HCT116 (cell line): ENCODE measurements around the gene STX10. TPM values are rescaled to one million over a fixed set of nuclear protein-coding genes. Genes with fewer than 3 reads are reported as not detected.

Source experiments
- ATAC-seq: fragments of 200-7000 bp; cut with Tn5 transposase; 2 replicates; pipeline ENCODE4 v1.9.1; 2020; ENCODE audit warnings: mild to moderate bottlenecking, moderate library complexity
- BruUV-seq: library from RNA; stranded (reverse); fragments of 400-500 nt; replicated peaks from 2 replicates; lab custom pipeline; 2021; lab: Mats Ljungman, UMichigan
- CTCF ChIA-PET: fragments of 300-600 bp; sonication (Branson Sonifier 250); formaldehyde crosslinking; loops from one replicate; lab custom pipeline; 2021; ENCODE audit warnings: antibody characterized with exemption; lab: Charles Lee
- POLR2A ChIA-PET: fragments of 300-600, 350-600 bp; sonication (Branson Sonifier 250); formaldehyde crosslinking; loops from one replicate; lab custom pipeline; 2021; ENCODE audit warnings: antibody characterized with exemption; lab: Charles Lee
- RAD21 ChIA-PET, 2 experiments: fragments of 300-600 bp; sonication (Branson Sonifier 250); formaldehyde crosslinking; loops; one replicate each; lab custom pipeline; 2023; ENCODE audit warnings: low total read pairs in 2 of 2; ENCODE audit not compliant: uncharacterized antibody in 2 of 2, unreplicated experiment in 2 of 2, low non-redundant PET in 1 of 2; lab: Charles Lee
- DNase-seq: peaks from one replicate; pipeline ENCODE4 v3.0.0-alpha.2; 2010; ENCODE audit warnings: low read depth, low spot score
- H2AFZ ChIP-seq: fragments of 200-600 bp; shearing (Covaris generic), sonication (generic); 2 replicates; pipeline ENCODE4 v1.6.1; 2017; ENCODE audit warnings: low read depth, mixed run types, mixed read lengths, antibody characterized with exemption, low read length; ENCODE audit not compliant: poor library complexity, severe bottlenecking
- H3K27ac ChIP-seq: 2 replicates; pipeline ENCODE4 v1.5.1; 2012; ENCODE audit warnings: low read depth, low read length
- H3K27me3 ChIP-seq: fragments of 200-600 bp; sonication (generic); 2 replicates; pipeline ENCODE4 v1.6.1; 2016; ENCODE audit warnings: mixed run types, low read length, mixed read lengths; ENCODE audit not compliant: insufficient read depth
- H3K36me3 ChIP-seq, 2 experiments: fragments of 200-500 bp in 1 of 2; fragments of 200-600 bp in 1 of 2; sonication (Bioruptor generic) in 1 of 2; sonication (generic) in 1 of 2; 2 replicates each; pipeline versions ENCODE4 v1.5.1 to v1.6.1; 2014 to 2016; ENCODE audit warnings: low read length in 2 of 2, inconsistent platforms in 1 of 2, mixed read lengths in 1 of 2, mixed run types in 1 of 2; ENCODE audit not compliant: insufficient read depth in 2 of 2, control insufficient read depth in 1 of 2
- H3K4me1 ChIP-seq, 2 experiments: fragments of 200-600 bp in 1 of 2; sonication (generic) in 1 of 2; 2 replicates each; pipeline versions ENCODE4 v1.5.1 to v1.6.1; 2012 to 2017; ENCODE audit warnings: low read length in 2 of 2, inconsistent platforms in 1 of 2, mild to moderate bottlenecking in 1 of 2, mixed read lengths in 1 of 2, mixed run types in 1 of 2, moderate library complexity in 1 of 2; ENCODE audit not compliant: insufficient read depth in 2 of 2, control insufficient read depth in 1 of 2
- H3K4me2 ChIP-seq: fragments of 200-600 bp; sonication (generic); 2 replicates; pipeline ENCODE4 v1.6.1; 2017; ENCODE audit warnings: mixed run types, low read length, mixed read lengths
- H3K4me3 ChIP-seq, 2 experiments: fragments of 200-600 bp in 1 of 2; sonication (generic) in 1 of 2; replicated peaks in 1 of 2; 2 replicates each; pipeline ENCODE4 v1.5.1; 2011 to 2016; ENCODE audit warnings: low read length in 2 of 2, control low read depth in 1 of 2, low read depth in 1 of 2, mild to moderate bottlenecking in 1 of 2, mixed read lengths in 1 of 2, mixed run types in 1 of 2
- H3K79me2 ChIP-seq: fragments of 200-600 bp; sonication (generic); 2 replicates; pipeline ENCODE4 v1.6.1; 2017; ENCODE audit warnings: mild to moderate bottlenecking, mixed run types, low read length, moderate library complexity, mixed read lengths; ENCODE audit not compliant: insufficient read depth
- H3K9ac ChIP-seq: fragments of 200-600 bp; sonication (generic); 2 replicates; pipeline ENCODE4 v1.6.1; 2016; ENCODE audit warnings: low read length, mixed read lengths
- H3K9me2 ChIP-seq: fragments of 200-600 bp; sonication (generic), shearing (Covaris generic); 2 replicates; pipeline ENCODE4 v1.6.1; 2017; ENCODE audit warnings: mixed run types, mild to moderate bottlenecking, moderate library complexity; ENCODE audit not compliant: insufficient read depth
- H3K9me3 ChIP-seq, 2 experiments: fragments of 200-500 bp in 1 of 2; fragments of 200-600 bp in 1 of 2; sonication (Bioruptor generic) in 1 of 2; sonication (generic) in 1 of 2; 2 replicates each; pipeline ENCODE4 v1.6.1; 2014 to 2017; ENCODE audit warnings: low read length in 2 of 2, mixed read lengths in 2 of 2, inconsistent platforms in 1 of 2, low read depth in 1 of 2, mild to moderate bottlenecking in 1 of 2, mixed run types in 1 of 2, moderate library complexity in 1 of 2; ENCODE audit not compliant: control insufficient read depth in 1 of 2, insufficient read depth in 1 of 2
- H4K20me1 ChIP-seq: fragments of 200-600 bp; sonication (generic), shearing (Covaris generic); 2 replicates; pipeline ENCODE4 v1.6.1; 2017; ENCODE audit warnings: mixed run types, mild to moderate bottlenecking, moderate library complexity; ENCODE audit not compliant: insufficient read depth
- ZFX ChIP-seq: fragments of 450-650 bp; IDR thresholded peaks from 2 replicates; pipeline ENCODE4 v1.6.1; 2017
- intact Hi-C: fragments of 100-400 bp; cut with micrococcal nuclease; formaldehyde crosslinking; loops from 2 replicates; pipeline ENCODE4 v1.10.0; 2022
- total RNA-seq: library from RNA; stranded (reverse); gene quantifications from one replicate; pipeline ENCODE4 v1.2.1, GENCODE V29; 2021; ENCODE audit not compliant: unreplicated experiment
- TF ChIP-seq, protein P1 (sequence below), 3 experiments: fragments of 200-600 bp in 1 of 3; sonication (generic) in 1 of 3; IDR thresholded peaks in 2 of 3; conservative IDR thresholded peaks in 1 of 3; 2 replicates each; pipeline ENCODE4 v1.5.1; 2012 to 2017; ENCODE audit warnings: low read depth in 2 of 3, low read length in 2 of 3, antibody characterized with exemption in 1 of 3, borderline replicate concordance in 1 of 3, control low read depth in 1 of 3, mild to moderate bottlenecking in 1 of 3, mixed read lengths in 1 of 3, mixed run types in 1 of 3, moderate library complexity in 1 of 3; ENCODE audit not compliant: insufficient read depth in 1 of 3
- TF ChIP-seq, protein P2 (sequence below): IDR thresholded peaks from 2 replicates; pipeline ENCODE4 v1.6.1; 2012; ENCODE audit warnings: low read depth

STX10 gene
- total RNA-seq, 1 experiment from 2014 or later, result 149 TPM

DNA sequence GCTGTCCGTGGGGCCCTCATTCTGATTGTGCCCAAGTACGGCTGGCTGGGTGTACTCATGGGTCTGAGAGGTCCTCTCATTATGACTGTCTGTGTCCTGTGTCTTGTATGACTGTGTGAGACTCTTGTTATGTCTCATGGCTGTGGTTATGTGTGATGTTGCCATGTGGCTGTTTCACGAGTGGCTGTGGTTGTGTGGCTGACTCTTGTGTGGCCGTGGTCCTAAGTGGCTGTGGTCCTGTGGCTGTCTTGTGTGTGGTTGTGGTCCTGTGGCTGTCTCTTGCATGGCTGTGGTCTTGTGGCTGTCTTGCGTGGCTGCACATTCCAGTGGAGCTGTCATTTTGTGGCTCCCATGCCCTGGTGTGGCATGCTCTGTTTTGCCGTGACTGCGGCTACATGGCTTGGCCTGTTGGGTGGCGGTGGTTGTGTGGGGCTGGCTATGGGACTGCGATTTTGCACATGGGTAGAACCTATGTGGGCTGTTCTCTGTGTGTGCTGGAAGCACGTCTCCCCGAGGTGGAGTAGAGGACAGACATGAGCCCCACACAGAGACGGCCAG lies 50.1 kb downstream of the STX10 start:
- no peak overlapping the region for H3K9ac ChIP-seq
- H3K4me3 ChIP-seq, result no peak overlapping the region
- TF ChIP-seq, protein P1, sequence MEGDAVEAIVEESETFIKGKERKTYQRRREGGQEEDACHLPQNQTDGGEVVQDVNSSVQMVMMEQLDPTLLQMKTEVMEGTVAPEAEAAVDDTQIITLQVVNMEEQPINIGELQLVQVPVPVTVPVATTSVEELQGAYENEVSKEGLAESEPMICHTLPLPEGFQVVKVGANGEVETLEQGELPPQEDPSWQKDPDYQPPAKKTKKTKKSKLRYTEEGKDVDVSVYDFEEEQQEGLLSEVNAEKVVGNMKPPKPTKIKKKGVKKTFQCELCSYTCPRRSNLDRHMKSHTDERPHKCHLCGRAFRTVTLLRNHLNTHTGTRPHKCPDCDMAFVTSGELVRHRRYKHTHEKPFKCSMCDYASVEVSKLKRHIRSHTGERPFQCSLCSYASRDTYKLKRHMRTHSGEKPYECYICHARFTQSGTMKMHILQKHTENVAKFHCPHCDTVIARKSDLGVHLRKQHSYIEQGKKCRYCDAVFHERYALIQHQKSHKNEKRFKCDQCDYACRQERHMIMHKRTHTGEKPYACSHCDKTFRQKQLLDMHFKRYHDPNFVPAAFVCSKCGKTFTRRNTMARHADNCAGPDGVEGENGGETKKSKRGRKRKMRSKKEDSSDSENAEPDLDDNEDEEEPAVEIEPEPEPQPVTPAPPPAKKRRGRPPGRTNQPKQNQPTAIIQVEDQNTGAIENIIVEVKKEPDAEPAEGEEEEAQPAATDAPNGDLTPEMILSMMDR (IDR thresholded peaks at IDR 0.05 in 2 of 3, conservative IDR thresholded peaks at IDR 0.05 in 1 of 3; ENCODE audit: borderline replicate concordance in 1 of 3, insufficient read depth in 1 of 3, low read depth in 2 of 3, low read length in 2 of 3), result no peak
- no peak for TF ChIP-seq ZFX
- TF ChIP-seq, protein P2, sequence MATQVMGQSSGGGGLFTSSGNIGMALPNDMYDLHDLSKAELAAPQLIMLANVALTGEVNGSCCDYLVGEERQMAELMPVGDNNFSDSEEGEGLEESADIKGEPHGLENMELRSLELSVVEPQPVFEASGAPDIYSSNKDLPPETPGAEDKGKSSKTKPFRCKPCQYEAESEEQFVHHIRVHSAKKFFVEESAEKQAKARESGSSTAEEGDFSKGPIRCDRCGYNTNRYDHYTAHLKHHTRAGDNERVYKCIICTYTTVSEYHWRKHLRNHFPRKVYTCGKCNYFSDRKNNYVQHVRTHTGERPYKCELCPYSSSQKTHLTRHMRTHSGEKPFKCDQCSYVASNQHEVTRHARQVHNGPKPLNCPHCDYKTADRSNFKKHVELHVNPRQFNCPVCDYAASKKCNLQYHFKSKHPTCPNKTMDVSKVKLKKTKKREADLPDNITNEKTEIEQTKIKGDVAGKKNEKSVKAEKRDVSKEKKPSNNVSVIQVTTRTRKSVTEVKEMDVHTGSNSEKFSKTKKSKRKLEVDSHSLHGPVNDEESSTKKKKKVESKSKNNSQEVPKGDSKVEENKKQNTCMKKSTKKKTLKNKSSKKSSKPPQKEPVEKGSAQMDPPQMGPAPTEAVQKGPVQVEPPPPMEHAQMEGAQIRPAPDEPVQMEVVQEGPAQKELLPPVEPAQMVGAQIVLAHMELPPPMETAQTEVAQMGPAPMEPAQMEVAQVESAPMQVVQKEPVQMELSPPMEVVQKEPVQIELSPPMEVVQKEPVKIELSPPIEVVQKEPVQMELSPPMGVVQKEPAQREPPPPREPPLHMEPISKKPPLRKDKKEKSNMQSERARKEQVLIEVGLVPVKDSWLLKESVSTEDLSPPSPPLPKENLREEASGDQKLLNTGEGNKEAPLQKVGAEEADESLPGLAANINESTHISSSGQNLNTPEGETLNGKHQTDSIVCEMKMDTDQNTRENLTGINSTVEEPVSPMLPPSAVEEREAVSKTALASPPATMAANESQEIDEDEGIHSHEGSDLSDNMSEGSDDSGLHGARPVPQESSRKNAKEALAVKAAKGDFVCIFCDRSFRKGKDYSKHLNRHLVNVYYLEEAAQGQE, result no peak
- no TSS peak for BruUV-seq
- no peaks in the 10 kb centered on the region for H3K36me3 ChIP-seq
- POLR2A ChIA-PET, result no interaction called here
- H3K4me1 ChIP-seq, result peaks cover 3 to 45% of the 10 kb centered on the region in 2 experiments; a peak in 3 of 4 replicates
- H3K9me2 ChIP-seq, result no peaks in the 10 kb centered on the region
- no peak overlapping the region for H3K4me2 ChIP-seq
- ATAC-seq, result no peak
- DNase-seq, result no peak
- H3K27ac ChIP-seq, result no peak overlapping the region
- H3K9me3 ChIP-seq, result no peaks in the 10 kb centered on the region
- H2AFZ ChIP-seq, result no peak overlapping the region
- CTCF ChIA-PET, result no interaction called here
- RAD21 ChIA-PET, result no interaction called here
- no peaks in the 10 kb centered on the region for H3K79me2 ChIP-seq
- no peaks in the 10 kb centered on the region for H3K27me3 ChIP-seq
- intact Hi-C loops, result no loop called here
- no peaks in the 10 kb centered on the region for H4K20me1 ChIP-seq
